Activated CD4-positive, alpha-beta T cell treated with anti-CD3 and anti-CD28 coated beads, Interleukin-2, amount 50 U/mL, for 1 hour (primary cell): ENCODE data around the gene NRIP2.

Experiments
- DNase-seq: peaks from one replicate; pipeline ENCODE4 v3.0.0-alpha.2; 2020

NRIP2 gene

GRCh38 chr12:2844786-2845185 is 10.0 kb upstream of the NRIP2 start:
- no peak for DNase-seq

- no peak for DNase-seq
These were observed 8.1 kb upstream of the NRIP2 start for GRCh38 chr12:2842948-2843347.

- no peak for DNase-seq
These were observed 6.3 kb upstream of the NRIP2 start for GRCh38 chr12:2841056-2841650.

GRCh38 chr12:2836574-2836973 is 1.7 kb upstream of the NRIP2 start:
- DNase-seq, result no peak

DNA sequence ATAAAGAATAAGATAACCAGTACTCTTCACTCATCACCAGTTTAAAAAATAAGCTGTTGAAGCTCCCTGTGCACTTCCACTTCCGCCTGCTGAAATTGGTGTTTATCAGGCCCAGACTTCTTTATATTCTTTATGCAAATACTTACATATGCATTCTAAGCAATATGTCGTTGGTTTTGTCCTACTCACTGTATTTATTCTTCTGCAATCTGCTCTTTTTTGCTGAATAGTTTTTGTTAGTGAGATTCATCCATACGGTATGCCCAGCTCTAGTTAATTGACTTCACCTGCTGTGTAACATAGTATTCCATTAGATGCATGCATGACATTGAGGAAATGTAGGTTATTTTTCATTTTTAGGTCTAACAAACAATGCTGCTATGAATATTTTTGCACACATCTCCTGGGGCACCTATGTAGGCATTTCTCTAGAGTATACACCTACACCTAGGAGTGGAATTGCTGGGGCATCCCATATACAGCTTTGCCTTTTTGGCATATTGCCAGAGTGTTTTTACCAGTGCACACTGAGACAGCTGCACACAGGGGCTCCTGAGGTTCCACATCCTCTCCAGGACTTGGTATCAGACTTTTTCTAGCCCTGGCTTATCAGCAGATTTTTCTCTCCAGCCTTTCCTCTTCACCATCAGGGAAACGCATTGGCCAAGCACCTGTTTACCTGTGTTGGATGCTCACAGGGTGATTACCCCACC is 1.0 kb upstream of the NRIP2 start:
- no peak for DNase-seq

DNA sequence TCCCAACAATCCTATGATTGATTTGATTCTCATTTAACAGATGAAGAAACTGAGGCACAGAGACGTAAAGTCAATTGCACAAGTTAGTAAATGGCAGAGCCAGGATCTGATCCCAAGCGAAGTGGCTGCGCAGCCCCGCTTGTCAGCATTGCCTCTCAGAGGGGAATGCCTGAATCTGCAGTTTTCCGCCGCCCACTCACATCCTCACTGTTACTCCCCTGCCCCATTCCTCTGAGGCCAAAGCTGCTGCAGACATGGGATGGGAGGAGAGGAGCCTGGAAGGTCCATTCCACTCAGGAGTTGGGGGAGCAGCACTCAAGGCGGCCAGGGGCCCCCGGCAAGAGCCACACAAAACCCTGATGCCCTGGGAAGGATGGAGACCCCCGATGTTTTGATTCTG is 1.0 kb downstream of the NRIP2 start:
- no peak for DNase-seq

- DNase-seq, result no peak
These were observed 1.5 kb downstream of the NRIP2 start for GRCh38 chr12:2833327-2833726.

DNA sequence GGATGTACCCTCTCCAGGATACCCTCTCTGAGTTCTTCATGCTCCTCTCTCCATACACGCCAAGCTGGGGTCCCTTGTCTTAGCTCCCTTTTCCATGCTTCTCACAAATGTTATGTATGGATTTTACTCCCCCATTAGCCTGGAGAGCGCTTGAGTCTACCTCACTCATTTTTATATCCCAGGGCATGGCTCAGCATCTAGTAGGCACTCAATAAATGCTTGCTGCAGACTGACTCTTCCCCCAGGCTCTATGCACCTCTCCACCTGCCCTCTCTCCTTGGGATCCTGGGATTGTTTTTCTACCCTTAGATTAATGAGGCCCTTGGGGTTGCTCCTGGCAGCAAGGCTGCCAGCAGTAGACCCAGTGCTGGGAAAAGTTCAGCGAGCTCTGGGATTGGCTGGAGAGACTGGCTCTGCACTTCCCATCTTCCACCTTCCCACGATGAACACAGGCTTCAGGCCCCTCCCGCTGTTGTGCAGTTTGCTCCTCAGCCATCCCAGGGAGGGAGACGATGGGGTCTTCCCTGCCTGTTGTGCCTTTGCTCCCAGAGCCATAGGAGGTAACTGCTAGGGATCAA is 2.2 kb downstream of the NRIP2 start:
- DNase-seq, result no peak

GRCh38 chr12:2829275-2829674 is 5.6 kb downstream of the NRIP2 start:
- DNase-seq, result no peak

DNA sequence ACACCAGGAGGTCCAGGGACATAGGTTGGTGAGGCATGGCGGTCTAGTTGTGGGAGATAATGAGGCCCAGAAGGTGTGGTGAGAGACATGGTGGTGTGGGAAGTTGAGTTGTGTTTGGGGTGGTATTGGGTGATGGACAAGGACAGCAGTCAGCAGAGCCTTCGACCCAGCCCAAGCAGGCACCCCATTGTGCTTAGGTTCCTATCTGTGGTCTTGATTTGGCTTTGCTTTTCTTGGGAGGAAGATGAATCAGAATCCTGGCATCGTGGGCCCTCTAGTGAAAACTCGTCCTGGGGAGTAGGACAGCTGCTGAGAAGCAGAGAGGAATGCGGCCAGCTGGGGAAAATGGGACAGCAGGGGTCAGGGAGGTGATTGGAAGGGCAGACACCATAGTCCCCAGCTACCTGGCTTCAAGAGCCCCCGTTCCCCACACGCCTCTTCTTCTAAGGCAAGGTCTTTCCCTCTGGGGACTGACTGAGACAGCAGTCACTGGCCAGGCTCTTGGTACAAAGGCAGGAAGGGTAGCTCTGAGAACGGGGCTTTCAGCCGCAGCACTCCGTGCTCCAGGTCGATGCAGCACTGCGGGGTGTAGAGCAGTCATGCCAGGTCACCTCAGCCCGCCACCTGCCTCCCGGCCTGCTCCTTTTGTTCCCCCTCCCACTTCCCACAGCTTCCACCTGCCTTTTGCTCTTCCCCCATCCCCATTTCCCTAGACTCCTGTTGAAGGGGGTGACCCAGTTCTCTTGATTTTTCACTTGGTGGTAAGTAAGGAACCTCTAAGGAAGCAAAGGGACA is 7.9 kb downstream of the NRIP2 start:
- no peak for DNase-seq

- no peak for DNase-seq
These were observed 8.8 kb downstream of the NRIP2 start for GRCh38 chr12:2826036-2826435.

DNA sequence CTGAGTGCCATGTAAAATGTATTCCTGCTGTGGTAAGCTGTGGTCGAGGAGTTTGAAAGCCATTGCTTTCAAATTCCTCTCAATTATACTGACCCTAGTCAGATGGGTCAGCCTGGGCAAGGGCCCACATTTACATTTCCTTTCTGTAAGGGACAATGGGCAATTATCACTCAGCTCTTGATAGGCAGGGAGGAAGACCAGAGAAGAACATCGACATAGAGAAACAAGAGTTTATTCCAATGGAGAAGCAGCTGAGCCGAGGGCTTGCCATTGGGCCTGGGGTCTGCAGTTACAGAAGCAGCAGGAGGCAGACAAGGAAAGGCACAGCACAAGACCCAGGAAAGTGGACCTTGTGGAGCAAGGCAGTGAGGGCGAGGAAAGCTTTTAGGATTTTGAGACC is 9.7 kb downstream of the NRIP2 start:
- DNase-seq, result no peak

- no peak for DNase-seq
These were observed 10.3 kb downstream of the NRIP2 start for GRCh38 chr12:2824541-2824940.

DNA sequence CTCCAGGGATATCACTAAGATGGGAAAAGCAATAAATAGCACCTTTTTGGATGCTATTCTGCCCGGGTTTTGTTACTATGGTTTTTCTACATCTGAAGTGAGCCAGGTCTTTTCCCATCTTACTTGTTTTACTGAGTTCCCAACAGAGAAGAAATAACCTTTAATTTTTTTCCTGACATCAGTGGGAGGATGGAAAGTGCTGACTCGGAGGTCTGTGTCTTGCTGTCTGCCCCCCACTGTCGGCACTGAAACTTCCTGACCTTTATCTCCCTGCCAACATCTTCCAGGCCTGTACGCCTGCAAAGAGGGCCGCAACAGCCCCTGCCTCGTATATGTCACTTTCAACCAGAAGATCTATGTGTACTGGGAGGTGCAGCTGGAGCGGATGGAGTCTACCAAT is 11.4 kb downstream of the NRIP2 start:
- DNase-seq, result no peak

DNA sequence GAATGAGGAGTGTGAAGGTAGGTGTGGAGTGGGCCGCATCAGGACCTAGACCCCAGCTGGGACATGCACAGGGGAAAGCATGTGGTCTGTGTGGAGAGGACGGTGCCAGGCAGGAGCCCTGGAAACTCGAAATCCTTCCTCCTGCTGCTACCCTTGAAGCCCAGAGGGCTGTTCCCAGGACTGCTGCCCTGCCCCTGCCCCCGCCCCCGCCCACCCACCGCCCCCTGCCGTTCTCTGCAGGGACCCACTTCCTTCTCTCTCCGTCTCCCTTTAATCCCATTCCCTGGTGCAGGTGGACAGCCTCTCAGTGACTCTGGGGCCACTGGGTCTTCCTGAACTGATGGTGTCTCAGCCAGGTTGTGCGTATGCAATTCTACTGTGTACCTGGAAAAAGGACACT is 14.4 kb downstream of the NRIP2 start:
- no peak for DNase-seq

DNA sequence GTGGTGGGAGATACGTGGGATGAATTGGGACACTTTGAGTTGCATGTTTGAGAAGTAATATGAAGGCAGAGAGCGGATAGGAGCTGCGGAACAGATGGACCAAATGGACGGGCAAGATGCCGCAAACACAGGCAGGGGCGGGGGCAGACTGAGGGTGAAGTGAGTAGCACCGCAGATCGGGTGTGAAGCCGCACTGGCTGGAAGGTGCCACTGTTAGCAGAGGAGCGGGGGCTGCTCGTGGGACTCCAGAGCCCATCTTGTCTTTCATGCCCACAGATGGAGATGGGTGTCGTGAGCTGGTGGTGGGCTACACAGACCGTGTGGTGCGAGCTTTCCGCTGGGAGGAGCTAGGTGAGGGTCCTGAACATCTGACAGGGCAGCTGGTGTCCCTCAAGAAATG is 15.0 kb downstream of the NRIP2 start:
- DNase-seq, result no peak

DNA sequence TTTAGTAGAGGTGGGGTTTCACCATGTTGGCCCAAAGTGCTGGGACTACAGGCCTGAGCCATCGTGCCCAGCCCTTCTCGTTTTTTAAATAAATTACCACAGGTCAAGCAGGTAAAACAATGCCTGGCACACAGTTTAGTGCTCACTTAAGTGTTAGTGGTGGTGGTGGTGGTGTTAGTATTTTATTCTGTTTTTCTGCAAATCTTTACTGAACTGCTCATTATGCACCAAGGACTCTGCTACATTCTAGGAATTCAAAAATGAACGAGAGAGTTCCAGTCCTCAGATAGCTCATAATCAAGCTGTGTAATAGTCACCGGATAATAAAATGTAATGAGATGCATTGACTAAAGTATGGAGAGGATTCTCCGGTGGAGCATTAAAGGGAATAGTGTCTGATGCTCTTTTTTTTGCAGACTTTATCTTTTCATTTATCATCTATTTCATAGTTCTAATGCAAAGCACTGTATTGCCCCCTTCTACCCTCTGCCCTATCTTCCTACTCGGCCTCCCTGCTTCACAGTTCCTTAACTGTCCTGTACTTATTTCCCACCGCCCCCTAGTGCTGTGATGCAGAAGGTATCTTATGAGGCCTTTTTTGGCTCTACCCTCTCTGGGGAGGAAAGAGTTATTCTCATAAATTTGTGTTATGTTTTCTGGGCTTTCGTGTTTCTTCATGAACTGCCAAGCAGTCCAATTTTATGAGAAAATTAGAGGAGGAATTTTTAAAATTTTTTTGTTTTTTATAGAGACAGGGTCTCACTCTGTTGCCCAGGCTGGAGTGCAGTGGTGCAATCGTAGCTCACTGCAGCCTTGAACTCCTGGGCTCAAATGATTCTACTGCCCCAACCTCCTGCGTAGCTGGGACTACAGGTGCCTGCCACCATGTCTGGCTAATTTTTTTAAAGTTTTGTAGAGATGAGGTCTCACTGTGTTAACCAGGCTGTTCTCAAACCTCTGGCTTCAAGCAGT is 21.3 kb downstream of the NRIP2 start:
- peak; percentile 39 for DNase-seq

DNA sequence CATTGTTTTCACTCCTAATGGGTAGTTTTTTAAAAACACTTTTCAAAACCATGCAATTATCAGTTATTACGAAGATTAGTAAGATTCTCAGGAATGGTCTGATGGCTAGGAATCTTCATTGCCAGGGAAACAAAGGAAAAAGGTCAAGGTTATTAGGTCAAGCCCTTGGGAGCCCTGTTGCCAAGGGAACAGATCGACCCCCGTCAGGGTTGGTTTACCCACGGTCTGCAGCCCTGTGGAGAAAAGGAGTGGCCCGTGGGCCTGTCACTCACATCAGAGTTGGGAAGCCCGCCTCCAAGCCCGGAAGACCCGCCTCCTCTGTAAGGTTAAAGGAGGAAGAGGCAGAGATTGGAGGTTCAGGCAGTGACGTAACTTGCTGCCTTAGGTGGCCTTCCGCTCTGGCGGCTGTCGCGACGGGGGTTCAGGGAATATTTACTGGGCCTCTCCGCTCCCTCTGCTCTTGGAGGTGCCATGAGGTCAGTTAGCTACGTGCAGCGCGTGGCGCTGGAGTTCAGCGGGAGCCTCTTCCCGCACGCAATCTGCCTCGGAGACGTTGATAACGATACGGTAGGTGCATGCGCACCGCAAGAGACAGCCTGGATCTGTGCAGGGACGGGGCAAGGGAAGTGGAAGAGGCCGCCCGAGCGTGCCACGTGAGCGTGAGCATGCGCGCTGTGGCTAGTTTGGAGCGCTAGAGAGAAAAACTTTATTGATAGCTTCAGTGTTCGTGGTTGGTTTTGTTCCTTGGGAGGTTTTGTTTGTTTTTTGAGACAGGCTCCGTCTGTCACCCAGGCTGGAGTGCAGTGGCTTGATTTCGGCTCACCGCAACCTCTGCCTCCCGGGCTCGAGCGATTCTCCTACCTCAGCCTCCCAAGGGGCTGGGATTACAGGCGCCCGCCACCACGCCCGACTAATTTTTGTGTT is 22.3 kb downstream of the NRIP2 start, which contains the start of gene ITFG2:
ITFG2 (plus strand) TSS at position 379 of the 924 bp plus-strand sequence; CDS start at position 472, 93 bp downstream.
- DNase-seq, result peak; percentile 94

GRCh38 chr12:2811801-2812200 is 23.0 kb downstream of the NRIP2 start:
- DNase-seq, result no peak

DNA sequence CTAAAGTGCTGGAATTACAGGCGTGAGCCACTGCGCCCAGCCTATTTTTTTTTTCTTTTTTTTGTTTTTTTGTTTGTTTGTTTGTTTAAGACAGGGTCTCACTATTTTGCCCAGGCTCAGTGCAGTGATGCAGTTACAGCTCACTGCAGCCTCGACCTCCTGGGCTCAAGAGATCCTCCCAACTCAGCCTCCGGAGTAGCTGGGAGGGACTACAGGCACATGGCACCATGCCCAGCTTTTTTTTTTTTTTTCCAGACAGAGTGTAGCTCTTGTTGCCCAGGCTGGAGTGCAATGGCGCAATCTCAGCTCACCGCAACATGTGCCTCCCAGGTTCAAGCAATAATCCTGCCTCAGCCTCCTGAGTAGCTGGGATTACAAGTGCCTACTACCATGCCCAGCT is 28.1 kb downstream of the NRIP2 start:
- no peak for DNase-seq

DNA sequence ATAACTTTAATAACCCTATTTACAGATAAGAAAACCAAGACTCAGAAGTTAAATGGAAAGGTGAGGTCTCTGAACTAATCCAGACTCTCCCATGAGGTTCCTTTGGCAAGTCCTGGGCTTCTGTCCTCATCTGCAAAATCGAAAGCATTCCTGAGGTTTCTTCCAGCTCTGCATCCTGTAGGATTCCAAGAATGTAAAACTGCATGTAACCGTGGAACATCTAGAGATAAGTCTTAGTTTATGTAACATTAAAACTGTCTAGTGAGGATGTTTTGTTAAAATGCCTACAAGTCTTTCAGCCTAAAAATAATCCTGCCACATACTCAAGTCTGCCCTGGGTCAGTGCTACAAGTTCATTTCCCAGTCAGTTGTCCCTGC is 29.7 kb downstream of the NRIP2 start:
- no peak for DNase-seq
